HG03565 (cell line): ENCODE measurements around the gene AOAH.

Experiments
- ATAC-seq: cut with Tn5 transposase; IDR thresholded peaks from one replicate; pipeline ENCODE4 v1.9.1; 2021; ENCODE audit warnings: mild to moderate bottlenecking, moderate library complexity; ENCODE audit not compliant: unreplicated experiment

The AOAH gene

DNA sequence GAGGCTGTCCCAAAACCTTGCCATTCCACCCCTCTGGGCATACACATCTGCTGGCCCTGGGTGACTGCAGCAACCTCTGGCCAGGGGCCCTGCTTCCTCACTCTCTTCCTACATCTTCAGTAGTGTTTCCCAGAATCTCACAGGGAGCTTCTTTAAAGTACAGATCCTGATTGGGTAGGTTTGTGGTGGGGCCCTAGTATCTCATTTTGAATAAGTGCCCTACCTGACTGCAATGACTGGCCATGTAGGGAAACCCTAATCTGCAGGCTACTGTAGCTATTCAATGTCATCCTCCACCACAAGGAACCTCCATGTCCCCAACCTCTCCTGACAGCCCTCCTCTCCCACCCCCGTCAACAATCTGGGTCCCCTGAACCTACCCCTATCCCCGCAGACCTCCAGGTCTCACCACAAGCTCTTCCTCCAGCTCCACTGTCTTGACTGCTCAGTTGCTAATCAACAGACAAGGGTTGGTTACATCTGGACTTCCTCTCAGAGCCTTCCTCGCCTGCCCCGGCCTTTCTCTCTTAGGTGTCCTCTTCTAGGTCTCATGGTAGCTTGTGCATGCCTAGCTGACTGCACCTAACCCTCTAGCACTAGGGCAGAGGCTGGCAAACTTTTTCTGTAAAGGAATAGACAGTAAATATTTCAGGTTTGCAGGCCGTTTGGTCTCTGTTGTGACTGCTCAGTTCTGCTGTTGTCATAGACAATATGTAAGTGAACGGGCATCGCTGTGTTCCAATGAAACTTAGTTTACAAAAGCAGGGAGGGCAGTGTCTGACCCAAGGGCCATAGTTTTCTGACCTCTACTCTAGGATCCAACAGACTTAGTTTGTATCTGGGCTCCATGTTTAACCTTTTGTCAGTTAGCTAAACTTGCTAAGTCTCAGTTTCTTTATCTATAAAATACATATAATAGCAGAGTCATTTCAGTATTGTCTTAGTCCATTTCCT is 121.1 kb downstream of the AOAH start:
- ATAC-seq: no peak

GRCh38 chr7:36602511-36602910 is 121.8 kb downstream of the AOAH start:
- ATAC-seq: no peak

GRCh38 chr7:36601601-36602000 is 122.7 kb downstream of the AOAH start:
- no peak for ATAC-seq

GRCh38 chr7:36600869-36601530 is 123.3 kb downstream of the AOAH start:
- no peak for ATAC-seq

DNA sequence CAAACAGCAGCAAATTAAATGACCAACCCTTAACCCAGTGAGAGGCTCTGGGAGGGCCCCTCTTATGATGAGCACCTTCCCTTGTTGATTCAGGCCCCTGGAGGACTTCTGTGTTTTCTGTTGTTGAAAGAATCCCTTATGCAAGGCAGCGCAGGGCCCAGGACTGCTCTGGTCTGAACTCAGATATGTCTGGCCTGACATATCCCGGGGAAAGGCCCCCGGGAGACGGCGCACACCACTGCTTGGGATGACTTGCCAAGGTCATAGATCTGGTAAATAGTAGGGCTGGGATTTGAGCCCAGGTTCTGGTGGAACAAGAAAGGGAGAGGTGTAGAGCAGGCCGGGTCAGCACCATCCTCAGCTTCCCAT is 124.0 kb downstream of the AOAH start:
- no peak for ATAC-seq

GRCh38 chr7:36599645-36600313 is 124.5 kb downstream of the AOAH start:
- ATAC-seq: no peak

- ATAC-seq: no peak
Measured at GRCh38 chr7:36598054-36598674, 126.1 kb downstream of the AOAH start.

DNA sequence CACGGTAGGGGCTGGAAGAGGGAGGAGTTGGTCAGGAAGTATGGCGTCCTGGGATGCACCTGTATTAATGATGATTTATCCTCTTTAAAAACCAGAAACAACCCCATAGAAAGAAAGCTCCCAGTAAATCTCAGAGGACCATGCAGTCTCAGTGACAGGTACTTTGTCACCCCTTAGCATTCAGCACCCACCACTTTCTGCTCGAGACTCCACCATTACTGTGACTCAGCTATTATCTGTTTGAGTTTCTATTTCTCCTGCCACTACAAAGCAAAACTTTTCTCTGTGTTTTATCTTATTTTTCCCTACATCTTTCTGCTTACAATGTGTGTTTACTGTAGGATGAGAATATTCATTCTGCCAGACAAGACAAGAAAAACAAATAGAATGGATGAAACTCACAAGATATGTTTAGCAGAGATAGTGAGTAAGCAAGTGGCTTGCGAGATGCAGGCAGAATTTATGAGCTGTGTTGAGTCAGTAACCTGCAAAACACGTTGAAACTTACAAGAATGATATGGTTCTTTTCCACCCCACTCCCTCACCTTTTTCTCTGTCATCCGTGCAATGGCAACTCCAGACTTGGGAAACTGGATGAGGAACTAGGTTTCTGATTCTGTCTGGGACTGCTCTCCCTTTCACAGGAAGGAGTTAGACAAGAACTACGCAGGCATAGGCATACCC is 127.1 kb downstream of the AOAH start:
- no peak for ATAC-seq

DNA sequence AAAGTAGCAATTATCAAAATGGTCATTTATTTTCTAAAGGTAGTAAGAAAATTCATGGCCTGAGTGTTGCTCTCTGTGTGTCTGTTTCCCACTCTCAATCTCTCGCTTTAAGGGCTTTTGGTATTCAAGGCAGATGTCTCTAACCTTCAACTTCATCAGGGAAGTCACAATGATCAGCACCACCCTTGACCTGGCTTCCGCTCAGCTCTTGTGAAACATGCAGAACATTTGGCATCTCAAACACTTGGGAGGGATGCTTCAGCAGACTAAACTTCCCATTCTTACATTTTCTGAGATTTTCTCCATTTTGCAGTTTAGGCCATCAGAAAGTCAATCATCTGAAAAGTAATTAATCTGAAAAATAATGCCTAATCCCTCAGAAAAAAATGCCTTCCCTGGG is 129.8 kb downstream of the AOAH start:
- no peak for ATAC-seq

- no peak for ATAC-seq
Measured at GRCh38 chr7:36591636-36592035, 132.7 kb downstream of the AOAH start.

DNA sequence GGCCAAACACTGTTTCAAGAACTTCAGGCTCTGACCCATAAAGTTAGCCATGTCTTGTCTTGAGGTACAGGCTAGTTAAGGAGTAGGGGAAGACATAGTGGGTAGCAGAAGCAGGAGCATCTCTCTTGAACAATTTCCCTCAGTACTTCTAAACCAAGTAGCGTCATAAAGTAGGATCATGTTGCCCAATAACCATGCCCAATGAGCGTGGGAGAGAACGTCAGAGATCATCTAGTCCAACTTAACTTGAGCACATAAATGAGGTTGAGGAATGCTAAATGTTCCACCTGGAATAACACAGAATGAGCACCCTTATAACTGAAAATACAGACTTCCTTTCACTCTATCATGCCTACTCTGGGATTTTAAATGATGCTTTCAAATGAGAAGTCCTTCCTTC is 134.9 kb downstream of the AOAH start:
- no peak for ATAC-seq

GRCh38 chr7:36583318-36583717 is 141.0 kb downstream of the AOAH start:
- no peak for ATAC-seq

- no peak for ATAC-seq
Measured at GRCh38 chr7:36575832-36576231, 148.5 kb downstream of the AOAH start.

GRCh38 chr7:36573066-36573465 is 151.2 kb downstream of the AOAH start:
- ATAC-seq: no peak

DNA sequence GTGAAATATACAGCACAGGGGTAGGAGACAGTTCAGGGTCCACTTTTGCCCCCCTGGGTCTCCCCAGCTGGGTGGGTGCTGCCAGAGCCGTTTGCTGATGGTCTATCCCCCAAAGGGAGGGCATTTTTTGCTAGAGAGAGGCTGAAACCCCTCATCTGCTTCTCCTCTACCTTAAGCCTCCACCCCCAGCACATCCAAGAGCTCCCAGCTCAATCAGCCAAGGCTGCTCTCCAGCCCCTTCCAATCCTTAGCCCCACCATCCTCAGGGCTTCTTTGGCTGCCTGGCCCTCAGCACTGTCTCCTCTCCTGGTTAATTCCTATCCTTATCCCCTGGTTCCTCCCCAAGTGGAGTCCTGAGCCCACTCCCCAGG is 153.1 kb downstream of the AOAH start:
- no peak for ATAC-seq

DNA sequence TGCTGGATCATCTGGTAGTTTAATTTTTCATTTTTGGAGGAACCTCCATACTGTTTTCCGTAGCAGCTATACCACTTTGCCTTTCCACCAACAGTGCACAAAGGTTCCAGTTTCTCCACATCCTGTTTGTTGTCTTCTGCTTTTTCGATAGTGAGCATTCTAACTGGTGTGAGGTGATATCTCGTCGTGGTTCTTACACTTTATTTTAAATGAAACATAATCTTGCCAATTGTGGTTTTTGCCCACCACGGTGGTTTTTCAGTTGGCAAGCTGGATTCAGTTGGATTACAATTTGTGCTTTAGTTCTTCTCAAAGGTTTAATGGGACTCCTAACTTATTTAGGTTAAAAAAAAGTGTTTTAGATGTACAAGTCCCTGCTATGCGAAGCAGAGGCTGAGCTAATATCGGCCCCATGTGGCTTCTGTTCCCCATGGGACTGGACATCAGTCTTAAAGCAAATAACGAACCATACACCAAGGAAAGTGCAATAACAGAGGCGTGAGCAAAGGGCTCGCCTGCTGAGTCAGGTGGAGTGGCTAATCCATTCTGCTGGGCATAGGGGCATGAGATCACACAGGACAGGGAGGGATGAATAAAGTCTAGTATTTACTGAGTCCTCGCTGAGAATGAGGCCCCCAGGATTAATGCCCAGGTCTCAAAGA is 153.6 kb downstream of the AOAH start:
- ATAC-seq: no peak

DNA sequence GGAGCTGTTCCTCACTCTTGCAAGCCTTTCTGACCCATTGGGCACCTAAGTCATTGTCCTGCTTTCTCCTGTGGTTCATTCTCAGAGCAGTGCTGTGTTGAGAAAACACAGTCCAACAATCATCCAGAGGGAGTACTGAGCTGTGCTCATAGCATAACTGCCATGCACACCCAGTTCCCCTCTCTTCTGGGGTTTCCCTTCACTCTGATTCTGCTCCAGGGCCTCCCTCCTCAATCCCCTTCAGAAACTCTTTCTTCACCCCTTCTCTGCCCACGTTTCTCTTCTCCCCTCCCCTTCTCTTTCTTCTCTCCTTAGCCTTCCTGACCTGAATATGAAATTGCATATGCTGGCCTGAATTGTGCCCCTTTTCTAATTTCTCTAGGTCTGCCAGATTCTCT is 155.8 kb downstream of the AOAH start:
- no peak for ATAC-seq

DNA sequence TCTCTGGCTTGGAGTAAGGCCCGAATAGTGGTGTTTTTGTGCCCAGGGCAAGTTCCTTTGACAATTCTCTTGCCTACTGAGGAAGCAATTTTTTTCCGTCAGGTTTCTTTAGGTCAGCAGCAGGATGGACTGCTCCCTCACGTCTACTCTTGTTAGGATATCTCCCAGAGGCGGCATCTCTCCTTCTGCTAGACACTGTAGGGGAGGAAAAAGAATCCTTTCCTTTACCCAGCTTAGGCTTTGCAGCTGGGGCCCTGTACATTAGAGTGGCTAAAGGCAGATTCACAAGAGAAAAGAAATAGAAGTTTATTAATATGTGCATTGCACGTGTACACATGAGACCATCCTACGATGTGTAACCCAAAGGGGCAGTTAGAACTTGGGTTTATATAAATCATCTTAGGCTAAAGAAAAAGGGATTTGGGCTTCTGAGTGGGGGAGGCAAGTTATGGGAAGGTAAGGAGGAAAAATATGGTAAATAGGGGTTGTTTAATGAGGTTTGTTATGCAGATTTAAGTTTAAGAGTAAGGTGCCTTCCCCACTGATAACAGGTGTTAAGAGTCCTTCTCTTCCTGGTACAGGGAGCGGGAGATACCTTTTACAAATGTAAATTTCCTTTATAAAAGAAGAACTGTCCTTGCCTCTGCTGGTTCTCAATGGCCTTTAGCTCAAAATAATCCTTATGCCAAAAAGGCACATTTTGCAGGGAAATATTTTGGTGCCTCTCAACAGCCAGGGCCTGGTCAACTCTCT is 156.4 kb downstream of the AOAH start:
- ATAC-seq: no peak

DNA sequence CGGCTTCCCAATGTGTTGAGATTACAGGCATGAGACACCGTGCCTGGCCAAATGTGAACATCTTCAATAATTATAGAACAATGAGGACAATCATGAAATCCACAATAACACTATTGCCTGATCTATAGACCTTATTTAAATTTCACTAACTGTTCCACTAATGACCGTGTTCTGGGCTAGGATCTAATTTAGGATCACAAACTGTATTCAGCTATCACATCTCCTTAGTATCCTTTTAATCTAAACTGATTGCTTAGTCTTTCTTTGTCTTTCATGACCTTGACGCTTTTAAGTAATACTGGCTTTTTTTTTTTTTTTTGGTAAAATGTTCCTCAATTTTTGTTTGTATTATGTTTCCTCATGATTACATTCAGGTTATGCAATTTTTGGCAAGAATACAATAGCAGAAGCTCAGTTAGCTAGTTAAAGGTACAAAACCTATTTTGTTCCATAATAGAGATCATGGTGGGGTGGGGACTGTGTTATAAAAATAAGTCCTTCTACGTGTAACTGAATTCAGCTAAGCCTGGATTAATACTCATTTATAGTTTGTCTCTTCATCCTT is 158.4 kb downstream of the AOAH start:
- no peak for ATAC-seq
